HEK293T (cell line): ENCODE data around the gene ARHGAP20.

Experiments used
- CTCF ChIA-PET: fragments of 350-600 bp; formaldehyde crosslinking; extraction: SDS; loops from one replicate; lab custom pipeline; 2021; ENCODE audit warnings: antibody characterized with exemption, inconsistent platforms; lab: Yijun Ruan, JAX
- POLR2A ChIA-PET: fragments of 350-600 bp; formaldehyde crosslinking; extraction: SDS; loops from one replicate; lab custom pipeline; 2020; ENCODE audit warnings: antibody characterized with exemption, inconsistent platforms; lab: Yijun Ruan, JAX
- DNase-seq: peaks from one replicate; pipeline ENCODE4 v3.0.0; 2012; ENCODE audit warnings: mixed read lengths; ENCODE audit errors: extremely low spot score
- ARNT ChIP-seq: fragments of 450-650 bp; IDR thresholded peaks from 2 replicates; pipeline ENCODE4 v1.6.1; 2017; ENCODE audit warnings: mild to moderate bottlenecking
- BHLHE40 ChIP-seq: fragments of 450-650 bp; IDR thresholded peaks from 2 replicates; pipeline ENCODE4 v1.6.1; 2016; ENCODE audit warnings: mild to moderate bottlenecking, moderate library complexity, borderline replicate concordance
- CTBP1 ChIP-seq: fragments of 450-650 bp; IDR thresholded peaks from 2 replicates; pipeline ENCODE4 v1.6.1; 2016; ENCODE audit warnings: borderline replicate concordance
- ELF4 ChIP-seq: fragments of 450-650 bp; IDR thresholded peaks from 2 replicates; pipeline ENCODE4 v1.6.1; 2017; ENCODE audit warnings: antibody characterized with exemption
- FOXA1 ChIP-seq: fragments of 450-650 bp; IDR thresholded peaks from 2 replicates; pipeline ENCODE4 v1.6.1; 2016; ENCODE audit warnings: mild to moderate bottlenecking
- FOXK2 ChIP-seq: fragments of 450-650 bp; IDR thresholded peaks from 2 replicates; pipeline ENCODE4 v1.6.1; 2016; ENCODE audit warnings: mild to moderate bottlenecking
- FOXM1 ChIP-seq: fragments of 450-650 bp; IDR thresholded peaks from 2 replicates; pipeline ENCODE4 v1.6.1; 2017; ENCODE audit warnings: mild to moderate bottlenecking, borderline replicate concordance
- HDGF ChIP-seq: fragments of 450-650 bp; IDR thresholded peaks from 2 replicates; pipeline ENCODE4 v1.6.1; 2017; ENCODE audit warnings: antibody characterized with exemption, borderline replicate concordance
- L3MBTL2 ChIP-seq: fragments of 450-650 bp; conservative IDR thresholded peaks from 2 replicates; pipeline ENCODE4 v1.6.1; 2016; ENCODE audit warnings: mild to moderate bottlenecking
- LEF1 ChIP-seq: fragments of 450-650 bp; IDR thresholded peaks from 2 replicates; pipeline ENCODE4 v1.6.1; 2017; ENCODE audit warnings: mild to moderate bottlenecking, borderline replicate concordance
- NFRKB ChIP-seq: fragments of 450-650 bp; IDR thresholded peaks from 2 replicates; pipeline ENCODE4 v1.6.1; 2016; ENCODE audit warnings: mild to moderate bottlenecking, moderate library complexity
- SP1 ChIP-seq: fragments of 450-650 bp; IDR thresholded peaks from 2 replicates; pipeline ENCODE4 v1.6.1; 2017
- SUZ12 ChIP-seq: fragments of 450-650 bp; IDR thresholded peaks from 2 replicates; pipeline ENCODE4 v1.6.1; 2016; ENCODE audit warnings: mild to moderate bottlenecking
- TARDBP ChIP-seq: fragments of 450-650 bp; IDR thresholded peaks from 2 replicates; pipeline ENCODE4 v1.6.1; 2016
- ZNF384 ChIP-seq: fragments of 450-650 bp; IDR thresholded peaks from 2 replicates; pipeline ENCODE4 v1.6.1; 2016
- TF ChIP-seq, protein P1 (sequence below): fragments of 450-650 bp; IDR thresholded peaks from 2 replicates; pipeline ENCODE4 v1.6.1; 2016

Gene ARHGAP20

DNA sequence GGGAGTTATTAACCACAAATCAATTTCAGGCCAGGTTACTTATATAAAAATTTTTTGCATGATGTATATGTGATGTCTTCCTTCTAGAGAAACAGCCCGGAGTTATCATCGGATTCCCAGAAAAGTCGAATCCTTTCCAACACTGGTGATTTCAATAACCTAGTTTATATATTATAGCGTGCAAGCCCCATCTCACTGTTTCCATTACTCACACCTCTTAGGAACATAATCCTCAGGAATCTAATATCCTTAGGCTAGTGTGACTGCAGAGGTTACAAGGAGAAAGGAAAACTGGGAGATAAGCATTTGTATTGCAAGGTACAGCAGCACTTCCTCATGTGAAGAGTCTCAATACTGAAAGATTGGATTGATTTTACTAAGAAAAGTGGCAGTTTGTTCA lies 20.3 kb downstream of the ARHGAP20 start:
- TF ChIP-seq LEF1 (no peak), L3MBTL2 (no peak), FOXM1 (no peak), SP1 (no peak), HDGF (no peak), SUZ12 (no peak), ZNF384 (no peak), FOXA1 (no peak)
- ChIA-PET CTCF (no interaction called here), POLR2A (no interaction called here)
- DNase-seq = no peak

DNA sequence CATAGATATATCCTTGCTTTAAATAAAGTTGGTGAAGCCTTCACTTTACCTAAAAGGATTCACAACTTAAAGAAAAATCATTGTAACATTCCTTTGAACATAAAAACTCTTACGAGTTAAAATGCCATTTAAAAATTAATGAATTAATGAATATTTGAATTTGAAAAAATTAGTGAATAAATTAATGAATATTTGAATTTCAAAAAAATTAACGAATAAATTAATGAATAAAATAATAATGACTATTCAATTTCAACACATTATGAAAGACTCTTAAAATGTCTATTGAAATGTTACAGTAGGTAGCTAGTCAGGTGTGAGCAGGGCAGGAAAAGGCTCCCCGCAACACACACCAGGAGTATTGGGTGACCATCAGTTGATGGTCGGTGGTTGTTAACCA lies 22.9 kb downstream of the ARHGAP20 start:
- POLR2A ChIA-PET = no interaction called here
- CTCF ChIA-PET = no interaction called here
- no peak for TF ChIP-seq FOXA1
- TF ChIP-seq ZNF384 = no peak
- TF ChIP-seq BHLHE40 = no peak
- no peak for TF ChIP-seq HDGF
- no peak for TF ChIP-seq LEF1
- TF ChIP-seq FOXK2 = no peak
- TF ChIP-seq ARNT = no peak
- TF ChIP-seq TARDBP = no peak
- no peak for TF ChIP-seq FOXM1
- no peak for TF ChIP-seq SUZ12
- no peak for TF ChIP-seq NFRKB
- TF ChIP-seq L3MBTL2 = no peak
- TF ChIP-seq, protein P1, sequence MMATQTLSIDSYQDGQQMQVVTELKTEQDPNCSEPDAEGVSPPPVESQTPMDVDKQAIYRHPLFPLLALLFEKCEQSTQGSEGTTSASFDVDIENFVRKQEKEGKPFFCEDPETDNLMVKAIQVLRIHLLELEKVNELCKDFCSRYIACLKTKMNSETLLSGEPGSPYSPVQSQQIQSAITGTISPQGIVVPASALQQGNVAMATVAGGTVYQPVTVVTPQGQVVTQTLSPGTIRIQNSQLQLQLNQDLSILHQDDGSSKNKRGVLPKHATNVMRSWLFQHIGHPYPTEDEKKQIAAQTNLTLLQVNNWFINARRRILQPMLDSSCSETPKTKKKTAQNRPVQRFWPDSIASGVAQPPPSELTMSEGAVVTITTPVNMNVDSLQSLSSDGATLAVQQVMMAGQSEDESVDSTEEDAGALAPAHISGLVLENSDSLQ = no peak
- no peak for TF ChIP-seq SP1
- TF ChIP-seq ELF4 = no peak
- no peak for TF ChIP-seq CTBP1
- no peak for DNase-seq

DNA sequence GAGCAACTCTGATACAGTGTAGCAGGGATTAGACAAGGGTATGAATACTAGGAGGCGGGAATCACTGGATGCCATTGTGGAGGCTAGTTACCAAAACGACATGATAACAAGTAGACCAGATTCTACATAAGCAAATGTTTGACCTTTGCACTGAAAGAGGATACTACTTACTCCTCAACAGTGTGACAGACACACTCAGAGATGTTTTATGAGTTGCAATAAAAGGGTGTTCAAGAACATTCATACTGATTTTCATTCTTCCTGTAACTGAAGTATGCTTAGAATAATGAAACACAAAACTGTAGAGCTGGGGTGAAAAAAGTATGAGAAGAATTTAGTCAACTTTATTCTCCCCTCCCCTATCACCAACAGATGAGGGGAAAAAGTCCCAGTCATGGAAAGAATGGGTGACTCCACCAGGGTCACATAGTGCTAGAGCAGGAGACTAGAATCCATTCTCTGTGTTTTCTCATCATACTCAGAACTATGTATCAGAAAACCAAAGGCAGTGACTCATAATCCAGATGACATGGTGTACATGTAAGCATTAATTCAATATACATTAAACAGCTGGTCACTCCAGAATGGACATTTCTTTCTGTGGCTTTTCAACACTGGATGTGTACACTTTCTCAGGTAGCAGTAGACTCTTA lies 32.8 kb downstream of the ARHGAP20 start:
- no peak for TF ChIP-seq BHLHE40
- TF ChIP-seq FOXA1 = no peak
- no peak for TF ChIP-seq HDGF
- no peak for TF ChIP-seq LEF1
- no peak for TF ChIP-seq FOXK2
- TF ChIP-seq TARDBP = no peak
- no peak for TF ChIP-seq SUZ12
- TF ChIP-seq CTBP1 = no peak
- TF ChIP-seq, protein P1 = no peak
- TF ChIP-seq L3MBTL2 = no peak
- no peak for TF ChIP-seq FOXM1
- no peak for TF ChIP-seq NFRKB
- TF ChIP-seq ZNF384 = no peak
- no peak for TF ChIP-seq SP1
- ChIA-PET CTCF (no interaction called here), POLR2A (no interaction called here)
- DNase-seq = no peak

DNA sequence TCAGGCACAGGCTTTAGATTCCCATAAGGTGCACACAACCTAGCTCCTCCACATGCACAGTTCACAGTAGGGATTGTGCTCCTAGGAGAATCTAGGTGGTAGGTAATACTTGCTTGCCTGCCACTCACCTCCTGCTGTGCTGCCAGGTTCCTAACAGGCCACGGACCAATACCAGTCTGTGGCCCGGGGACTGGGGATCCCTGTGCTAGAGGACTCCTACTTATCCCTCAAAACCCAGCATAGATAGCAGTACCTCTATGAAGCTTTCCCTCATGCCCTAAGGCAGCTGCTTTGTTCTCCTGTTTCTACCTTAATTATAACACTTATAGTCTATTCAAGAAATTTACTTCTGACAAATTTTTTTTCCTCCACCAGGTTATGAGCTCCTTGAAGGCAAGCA lies 36.7 kb downstream of the ARHGAP20 start:
- ChIA-PET CTCF (interaction anchor here (0.6 to 0.7 kb wide), 4 partner anchors 10 to 246 kb away, joined by 3 to 8 read pairs (median 3); no protein-coding TSS in a partner anchor), POLR2A (no interaction called here)
- DNase-seq = no peak
- no peak for TF ChIP-seq BHLHE40
- no peak for TF ChIP-seq TARDBP
- TF ChIP-seq FOXM1 = no peak
- no peak for TF ChIP-seq SUZ12
- TF ChIP-seq HDGF = no peak
- TF ChIP-seq L3MBTL2 = no peak
- no peak for TF ChIP-seq FOXA1
- TF ChIP-seq SP1 = no peak
- TF ChIP-seq NFRKB = no peak
- TF ChIP-seq, protein P1 = no peak

DNA sequence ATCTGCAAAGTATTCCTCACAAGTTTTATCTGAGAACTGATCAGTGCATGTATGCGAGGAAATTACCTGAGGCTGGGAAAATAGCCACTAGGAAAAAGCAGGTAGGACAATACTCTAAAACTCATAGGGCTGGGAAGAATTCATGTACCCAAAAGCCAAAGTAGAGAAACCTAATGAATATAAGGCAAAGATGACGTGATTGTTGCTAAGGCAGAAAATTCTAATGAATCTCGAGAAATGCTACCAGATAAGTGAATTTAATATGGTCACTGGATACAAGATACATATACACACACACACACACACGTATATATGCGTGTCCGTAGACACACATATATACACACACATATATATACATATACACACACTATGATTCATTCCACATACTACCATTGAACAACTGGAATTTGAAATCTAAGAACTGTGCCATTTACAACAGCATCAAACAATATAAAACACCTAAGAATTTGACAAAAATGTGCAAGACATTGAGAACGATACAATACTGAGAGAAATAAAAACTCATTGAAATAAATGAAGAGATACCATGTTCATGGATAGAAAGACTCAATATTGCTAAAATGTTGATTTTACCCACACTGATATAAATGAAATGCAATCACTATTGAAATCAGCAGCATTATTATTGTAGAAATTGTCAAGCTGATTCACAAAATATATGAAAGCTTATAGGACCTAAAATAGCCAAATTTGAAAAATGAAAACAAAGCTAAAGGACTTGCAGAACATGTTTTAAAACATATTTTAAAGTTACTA lies 46.4 kb downstream of the ARHGAP20 start:
- ChIA-PET CTCF (no interaction called here), POLR2A (no interaction called here)
- no peak for DNase-seq
- TF ChIP-seq FOXK2 (no peak), SUZ12 (no peak), HDGF (no peak), LEF1 (no peak), L3MBTL2 (no peak), FOXM1 (no peak), SP1 (no peak), NFRKB (no peak), ARNT (no peak), ZNF384 (no peak), CTBP1 (no peak), ELF4 (no peak), TARDBP (no peak), FOXA1 (no peak), BHLHE40 (no peak)
- TF ChIP-seq, protein P1 = no peak
